Tibial artery (tissue), 4 donors: ENCODE results near the gene HEBP1.

Experiments used
- DNase-seq, 2 donors: peaks; one replicate each; pipeline ENCODE4 v3.0.0-alpha.2; 2019
- H3K27ac ChIP-seq, 2 donors: fragments of 200-600 bp; sonication (generic) in 1 of 2; 1 replicate in 1 of 2; 2 replicates in 1 of 2; pipeline ENCODE4 v1.5.1; 2018 to 2019; ENCODE audit warnings: mild to moderate bottlenecking in 1 of 2
- H3K27me3 ChIP-seq, 2 donors: fragments of 200-600 bp; sonication (generic) in 1 of 2; one replicate each; pipeline versions ENCODE4 v1.5.1 to v1.6.0; 2016 to 2019
- H3K36me3 ChIP-seq, 3 donors: fragments of 200-600 bp; sonication (generic) in 2 of 3; one replicate each; pipeline ENCODE4 v1.5.1; 2016 to 2019; ENCODE audit warnings: mild to moderate bottlenecking in 2 of 3
- H3K4me1 ChIP-seq, 4 donors: fragments of 200-600 bp; sonication (generic) in 2 of 4; 1 replicate in 3 of 4; 2 replicates in 1 of 4; pipeline ENCODE4 v1.5.1; 2016 to 2019
- H3K4me3 ChIP-seq, 2 donors: fragments of 200-600 bp; sonication (generic) in 1 of 2; 1 replicate in 1 of 2; 2 replicates in 1 of 2; pipeline ENCODE4 v1.5.1; 2018 to 2019; ENCODE audit warnings: mild to moderate bottlenecking in 2 of 2
- H3K9me3 ChIP-seq, 3 donors: fragments of 200-600 bp; sonication (generic) in 1 of 3; one replicate each; pipeline ENCODE4 v1.5.1; 2016 to 2019
- intact Hi-C: fragments of 100-400 bp; cut with DNase I; formaldehyde crosslinking; loops from one replicate; pipeline ENCODE4 v1.15.0; 2023; ENCODE audit warnings: low total_unique reads
- TF ChIP-seq, protein P1 (sequence below), 2 experiments: fragments of 200-600 bp in 1 of 2; fragments of 450-650 bp in 1 of 2; IDR thresholded peaks; one replicate each; pipeline ENCODE4 v1.5.1; 2017 to 2019; ENCODE audit warnings: antibody characterized with exemption in 2 of 2, mild to moderate bottlenecking in 1 of 2, moderate library complexity in 1 of 2

HEBP1 gene

DNA sequence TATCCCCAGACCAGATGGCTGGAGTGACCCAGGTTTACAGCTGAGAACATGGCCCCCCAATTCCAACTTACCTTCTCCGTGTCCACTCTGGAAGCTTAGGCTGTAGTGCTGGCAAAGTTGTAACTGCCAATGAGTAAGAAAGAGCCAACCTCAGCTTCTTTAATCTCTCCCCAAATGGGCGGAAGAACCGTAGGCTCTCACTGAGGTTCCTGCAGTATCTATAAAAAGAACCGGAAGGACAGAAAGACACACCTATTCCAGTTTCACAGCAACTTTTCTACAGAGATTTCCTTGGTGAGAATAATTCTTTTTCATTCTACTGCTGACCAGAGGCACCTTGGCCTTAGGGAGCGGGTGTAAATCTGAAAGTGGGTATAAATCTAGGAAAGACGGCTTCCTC lies 48.0 kb downstream of the HEBP1 start, which contains the start of gene GPRC5D:
Gene GPRC5D, minus strand, starts transcription at position 135 of the 400 bp plus-strand sequence. CDS start 1,786 bp downstream, outside the sequence.
- Histone ChIP-seq H3K9me3 (no peaks in the 10 kb centered on the region), H3K27ac (no peak within 1 kb of the TSS), H3K4me3 (no peak within 1 kb of the TSS), H3K4me1 (no peaks in the 10 kb centered on the region), H3K27me3 (no peaks in the 10 kb centered on the region), H3K36me3 (no peaks in the 10 kb centered on the region)
- TF ChIP-seq, protein P1, sequence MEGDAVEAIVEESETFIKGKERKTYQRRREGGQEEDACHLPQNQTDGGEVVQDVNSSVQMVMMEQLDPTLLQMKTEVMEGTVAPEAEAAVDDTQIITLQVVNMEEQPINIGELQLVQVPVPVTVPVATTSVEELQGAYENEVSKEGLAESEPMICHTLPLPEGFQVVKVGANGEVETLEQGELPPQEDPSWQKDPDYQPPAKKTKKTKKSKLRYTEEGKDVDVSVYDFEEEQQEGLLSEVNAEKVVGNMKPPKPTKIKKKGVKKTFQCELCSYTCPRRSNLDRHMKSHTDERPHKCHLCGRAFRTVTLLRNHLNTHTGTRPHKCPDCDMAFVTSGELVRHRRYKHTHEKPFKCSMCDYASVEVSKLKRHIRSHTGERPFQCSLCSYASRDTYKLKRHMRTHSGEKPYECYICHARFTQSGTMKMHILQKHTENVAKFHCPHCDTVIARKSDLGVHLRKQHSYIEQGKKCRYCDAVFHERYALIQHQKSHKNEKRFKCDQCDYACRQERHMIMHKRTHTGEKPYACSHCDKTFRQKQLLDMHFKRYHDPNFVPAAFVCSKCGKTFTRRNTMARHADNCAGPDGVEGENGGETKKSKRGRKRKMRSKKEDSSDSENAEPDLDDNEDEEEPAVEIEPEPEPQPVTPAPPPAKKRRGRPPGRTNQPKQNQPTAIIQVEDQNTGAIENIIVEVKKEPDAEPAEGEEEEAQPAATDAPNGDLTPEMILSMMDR (IDR thresholded peaks at IDR 0.05), result no peak
- intact Hi-C loops, result no loop called here
- DNase-seq, result no peak

DNA sequence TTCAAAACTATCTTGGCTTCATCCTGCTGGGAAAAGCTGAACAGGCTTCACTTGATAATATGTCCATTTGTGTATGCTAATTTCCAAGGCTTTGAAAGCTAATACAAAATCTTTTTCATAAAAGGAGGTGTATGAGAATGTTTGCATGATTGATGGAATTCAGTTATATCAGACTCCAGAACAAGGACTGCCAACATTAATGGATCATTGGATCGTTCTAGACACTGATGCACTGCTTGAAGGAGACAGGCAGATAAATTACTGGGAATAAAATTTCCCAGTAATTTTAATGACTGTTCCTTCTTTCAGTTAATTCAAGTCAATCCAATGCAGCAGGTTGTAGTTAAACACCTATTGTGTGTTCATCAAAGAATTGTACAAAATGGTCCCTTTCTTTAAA lies 48.6 kb downstream of the HEBP1 start:
- Histone ChIP-seq H3K27me3 (no peaks in the 10 kb centered on the region), H3K36me3 (no peaks in the 10 kb centered on the region), H3K9me3 (no peaks in the 10 kb centered on the region), H3K4me3 (no peak overlapping the region), H3K27ac (no peak overlapping the region), H3K4me1 (no peaks in the 10 kb centered on the region)
- TF ChIP-seq, protein P1 (IDR thresholded peaks at IDR 0.05), result no peak
- no peak for DNase-seq
- intact Hi-C loops, result no loop called here

DNA sequence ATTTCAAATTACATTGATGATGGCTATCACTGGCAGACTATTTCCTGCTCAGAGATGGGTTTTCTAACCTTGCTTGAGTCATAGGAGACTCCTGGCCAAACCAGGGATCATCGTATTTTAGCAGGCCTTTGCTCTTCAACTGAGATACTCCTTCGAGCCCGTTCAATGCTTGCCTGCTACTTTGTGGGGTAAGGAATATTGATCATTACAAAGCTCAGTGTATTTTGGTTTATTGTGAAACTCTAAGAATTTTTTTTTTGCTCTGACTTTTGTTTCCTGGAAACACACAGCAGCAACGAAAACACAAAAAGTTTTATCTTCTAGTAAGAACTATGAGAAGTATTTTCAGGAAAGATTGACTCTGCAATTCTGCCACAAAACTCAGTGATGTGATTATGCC lies 52.2 kb downstream of the HEBP1 start:
- no peaks in the 10 kb centered on the region for H3K9me3 ChIP-seq
- H3K36me3 ChIP-seq, result no peaks in the 10 kb centered on the region
- H3K4me3 ChIP-seq, result no peak overlapping the region
- no peak for DNase-seq
- intact Hi-C loops, result no loop called here
- H3K27ac ChIP-seq, result no peak overlapping the region
- peaks cover 0 to 6% (median 0%) of the 10 kb centered on the region in 4 donors for H3K4me1 ChIP-seq
- H3K27me3 ChIP-seq, result no peaks in the 10 kb centered on the region
- TF ChIP-seq, protein P1 (IDR thresholded peaks at IDR 0.05), result no peak

DNA sequence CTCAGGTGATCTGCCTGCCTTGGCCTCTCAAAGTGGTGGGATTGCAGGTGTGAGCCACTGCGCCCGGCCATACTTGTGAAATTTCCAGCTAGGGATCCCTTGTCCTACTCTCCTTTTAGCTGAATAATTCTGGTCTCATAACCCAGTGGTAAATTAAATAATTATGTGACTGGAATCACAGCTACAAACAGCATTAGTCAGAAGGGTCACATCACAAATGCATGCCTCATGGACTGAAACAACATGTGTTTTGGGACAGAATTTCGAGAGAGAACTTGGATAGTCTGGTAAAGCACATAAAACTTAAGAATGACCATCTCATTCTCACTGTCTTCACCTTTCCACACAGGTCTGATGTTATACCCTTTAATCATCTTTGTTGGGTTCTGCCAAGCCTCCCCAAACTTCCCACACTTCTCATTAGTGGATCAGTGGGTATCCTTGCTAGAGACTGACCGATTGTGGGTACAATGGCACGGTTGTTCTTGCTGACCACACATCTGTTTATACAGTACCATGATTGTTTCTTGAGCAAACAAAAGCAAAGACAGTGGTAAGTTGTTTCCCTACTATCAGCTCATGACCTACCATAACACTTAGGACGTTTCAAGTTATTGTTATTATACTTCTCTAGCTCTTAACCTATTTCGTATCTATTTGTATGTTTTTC lies 53.2 kb downstream of the HEBP1 start:
- no peaks in the 10 kb centered on the region for H3K9me3 ChIP-seq
- DNase-seq, result no peak
- no peak overlapping the region for H3K27ac ChIP-seq
- no peaks in the 10 kb centered on the region for H3K27me3 ChIP-seq
- H3K36me3 ChIP-seq, result no peaks in the 10 kb centered on the region
- TF ChIP-seq, protein P1 (IDR thresholded peaks at IDR 0.05), result no peak
- no peak overlapping the region for H3K4me3 ChIP-seq
- H3K4me1 ChIP-seq, result peaks cover 0 to 6% (median 0%) of the 10 kb centered on the region in 4 donors
- intact Hi-C loops, result no loop called here

DNA sequence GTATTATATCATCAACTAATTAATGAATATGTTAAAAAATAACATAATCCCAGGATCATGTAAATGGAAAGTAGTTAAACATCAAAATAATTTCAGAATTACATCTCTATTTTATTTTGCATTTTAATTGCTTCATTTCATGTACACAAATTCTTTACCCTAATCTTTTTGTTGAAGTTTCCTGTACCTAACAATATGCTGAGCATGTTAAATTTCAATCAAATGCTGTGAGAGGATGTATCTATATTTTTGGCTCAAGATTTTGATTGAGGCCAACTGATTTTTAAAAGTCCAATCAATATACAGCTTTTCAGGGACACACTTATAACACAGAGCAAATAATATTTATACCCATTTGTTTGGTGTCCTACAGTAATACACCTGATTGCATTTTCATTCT lies 54.5 kb downstream of the HEBP1 start:
- Histone ChIP-seq H3K27ac (no peak overlapping the region), H3K9me3 (no peaks in the 10 kb centered on the region), H3K4me1 (peaks cover 0 to 6% (median 0%) of the 10 kb centered on the region in 4 donors), H3K4me3 (no peak overlapping the region), H3K36me3 (no peaks in the 10 kb centered on the region), H3K27me3 (no peaks in the 10 kb centered on the region)
- TF ChIP-seq, protein P1 (IDR thresholded peaks at IDR 0.05), result no peak
- intact Hi-C loops, result no loop called here
- DNase-seq, result no peak
